Osteoblast (primary cell): ENCODE results near the gene LIPC. TPM values are rescaled to one million over a fixed set of nuclear protein-coding genes. Genes with fewer than 3 reads are reported as not detected.

Experiments
- DNase-seq: peaks from one replicate; pipeline ENCODE4 v3.0.0; 2011; ENCODE audit warnings: low spot score, mixed read lengths; ENCODE audit not compliant: insufficient read length; ENCODE audit errors: missing footprints
- H2AFZ ChIP-seq: 2 replicates; pipeline ENCODE4 v1.6.0; 2011; ENCODE audit warnings: mild to moderate bottlenecking, low read length
- H3K27ac ChIP-seq: 2 replicates; pipeline ENCODE4 v1.5.1; 2011; ENCODE audit warnings: mild to moderate bottlenecking, low read depth, low read length, moderate library complexity
- H3K27me3 ChIP-seq: 2 replicates; pipeline ENCODE4 v1.6.0; 2012; ENCODE audit warnings: mild to moderate bottlenecking, control low read depth, inconsistent platforms, low read length, moderate library complexity; ENCODE audit not compliant: insufficient read depth
- H3K36me3 ChIP-seq: 2 replicates; pipeline ENCODE4 v1.5.1; 2011; ENCODE audit warnings: mild to moderate bottlenecking, low read length, control low read depth, moderate library complexity; ENCODE audit not compliant: insufficient read depth
- H3K4me1 ChIP-seq: 2 replicates; pipeline ENCODE4 v1.5.1; 2011; ENCODE audit warnings: mild to moderate bottlenecking, low read length, control low read depth, moderate library complexity; ENCODE audit not compliant: insufficient read depth
- H3K4me2 ChIP-seq: 2 replicates; pipeline ENCODE4 v1.6.0; 2011; ENCODE audit warnings: mild to moderate bottlenecking, low read length; ENCODE audit not compliant: insufficient read depth
- H3K4me3 ChIP-seq: fragments of 200-600 bp; sonication (generic); 3 replicates; pipeline ENCODE4 v1.5.1; 2012; ENCODE audit warnings: mild to moderate bottlenecking, low read length, inconsistent platforms; ENCODE audit not compliant: insufficient read depth
- H3K79me2 ChIP-seq: 2 replicates; pipeline ENCODE4 v1.6.0; 2012; ENCODE audit warnings: mild to moderate bottlenecking, low read length, control low read depth, inconsistent platforms; ENCODE audit not compliant: insufficient read depth
- H3K9me3 ChIP-seq: 2 replicates; pipeline ENCODE4 v1.5.1; 2011; ENCODE audit warnings: low read depth, low read length, control low read depth
- H4K20me1 ChIP-seq: 2 replicates; pipeline ENCODE4 v1.6.0; 2012; ENCODE audit warnings: mild to moderate bottlenecking, low read length, control low read depth; ENCODE audit not compliant: insufficient read depth
- total RNA-seq: library from RNA; depleted of rRNA; stranded (reverse); fragments of >200 nt; gene quantifications from 2 replicates; pipeline ENCODE4 v1.2.3, GENCODE V29; 2012
- TF ChIP-seq, protein P1 (sequence below): IDR thresholded peaks from 2 replicates; pipeline ENCODE4 v1.5.1; 2011; ENCODE audit warnings: mild to moderate bottlenecking, low read depth, low read length, moderate library complexity; ENCODE audit errors: extremely low read depth

LIPC gene
- total RNA-seq, 1 donor, result 1.1 TPM

DNA sequence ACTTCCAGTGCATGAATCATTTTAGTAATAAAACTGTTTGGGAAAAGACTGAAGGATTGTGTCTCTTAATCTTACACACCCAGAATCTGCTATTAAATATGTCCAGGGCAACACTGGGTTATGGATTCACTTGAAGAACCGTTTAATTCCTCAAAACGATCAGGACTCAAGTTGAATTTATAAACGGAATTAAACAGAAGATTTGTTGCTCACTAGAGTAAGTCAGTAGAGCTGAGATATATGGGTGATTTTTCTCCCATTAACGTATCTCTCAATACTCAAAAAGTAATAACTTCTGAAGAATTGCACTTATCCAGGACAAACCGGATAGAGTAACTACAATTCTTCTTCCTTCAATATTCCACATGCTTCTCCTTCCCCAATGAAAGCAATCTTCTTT, 41.1 kb upstream of the LIPC start:
- no peak overlapping the region for H2AFZ ChIP-seq
- H4K20me1 ChIP-seq, result no peaks in the 10 kb centered on the region
- no peak for DNase-seq
- H3K27ac ChIP-seq, result no peak overlapping the region
- H3K36me3 ChIP-seq, result no peaks in the 10 kb centered on the region
- no peak overlapping the region for H3K4me3 ChIP-seq
- no peaks in the 10 kb centered on the region for H3K9me3 ChIP-seq
- no peaks in the 10 kb centered on the region for H3K79me2 ChIP-seq
- no peaks in the 10 kb centered on the region for H3K27me3 ChIP-seq
- peaks cover 28% of the 10 kb centered on the region for H3K4me1 ChIP-seq
- TF ChIP-seq, protein P1, sequence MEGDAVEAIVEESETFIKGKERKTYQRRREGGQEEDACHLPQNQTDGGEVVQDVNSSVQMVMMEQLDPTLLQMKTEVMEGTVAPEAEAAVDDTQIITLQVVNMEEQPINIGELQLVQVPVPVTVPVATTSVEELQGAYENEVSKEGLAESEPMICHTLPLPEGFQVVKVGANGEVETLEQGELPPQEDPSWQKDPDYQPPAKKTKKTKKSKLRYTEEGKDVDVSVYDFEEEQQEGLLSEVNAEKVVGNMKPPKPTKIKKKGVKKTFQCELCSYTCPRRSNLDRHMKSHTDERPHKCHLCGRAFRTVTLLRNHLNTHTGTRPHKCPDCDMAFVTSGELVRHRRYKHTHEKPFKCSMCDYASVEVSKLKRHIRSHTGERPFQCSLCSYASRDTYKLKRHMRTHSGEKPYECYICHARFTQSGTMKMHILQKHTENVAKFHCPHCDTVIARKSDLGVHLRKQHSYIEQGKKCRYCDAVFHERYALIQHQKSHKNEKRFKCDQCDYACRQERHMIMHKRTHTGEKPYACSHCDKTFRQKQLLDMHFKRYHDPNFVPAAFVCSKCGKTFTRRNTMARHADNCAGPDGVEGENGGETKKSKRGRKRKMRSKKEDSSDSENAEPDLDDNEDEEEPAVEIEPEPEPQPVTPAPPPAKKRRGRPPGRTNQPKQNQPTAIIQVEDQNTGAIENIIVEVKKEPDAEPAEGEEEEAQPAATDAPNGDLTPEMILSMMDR, result no peak
- H3K4me2 ChIP-seq, result no peak overlapping the region

DNA sequence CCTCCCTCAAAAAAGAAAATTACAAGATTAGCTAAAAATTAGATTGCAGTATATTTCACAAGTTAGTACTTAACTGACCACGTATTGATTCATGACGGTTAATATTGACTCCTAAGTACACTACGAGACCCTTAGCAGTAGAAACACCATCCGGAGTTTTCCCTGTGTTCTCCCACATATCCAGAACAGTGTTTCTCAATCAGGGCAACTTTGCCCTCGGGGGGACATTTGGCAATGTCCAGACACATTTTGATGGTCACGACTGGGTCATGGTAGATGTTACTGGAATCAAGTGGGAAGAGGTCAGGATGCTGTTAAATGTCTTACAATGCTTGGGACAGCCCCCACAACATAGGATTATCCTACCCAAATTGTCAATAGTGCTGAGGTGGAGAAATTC, 40.7 kb upstream of the LIPC start:
- H3K4me2 ChIP-seq, result no peak overlapping the region
- peaks cover 32% of the 10 kb centered on the region for H3K4me1 ChIP-seq

DNA sequence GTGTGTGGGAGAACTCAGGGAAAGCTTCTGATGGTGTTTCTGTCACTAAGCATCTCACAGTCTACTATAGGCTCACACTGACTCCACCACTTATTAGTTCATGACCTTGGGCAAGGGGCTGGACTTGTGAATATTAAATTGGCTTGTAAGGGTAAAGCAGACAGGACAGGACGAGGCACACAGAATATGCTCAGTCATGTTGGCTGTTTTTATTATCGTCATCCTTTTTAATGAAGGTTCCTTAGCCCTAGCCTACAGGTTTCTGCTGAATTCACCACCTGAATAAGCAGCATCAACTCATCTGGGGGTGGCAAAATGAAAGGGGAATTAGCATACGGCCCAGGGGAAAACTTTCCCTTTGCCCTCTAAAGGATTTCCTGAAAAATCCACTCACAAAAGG, 39.6 kb upstream of the LIPC start:
- TF ChIP-seq, protein P1, result no peak
- H3K4me2 ChIP-seq, result no peak overlapping the region

More for the DNA sequence above, 40.7 kb upstream of the LIPC start:
- no peak for DNase-seq
- no peak overlapping the region for H2AFZ ChIP-seq
- no peaks in the 10 kb centered on the region for H3K9me3 ChIP-seq
- no peak overlapping the region for H3K4me3 ChIP-seq
- no peaks in the 10 kb centered on the region for H3K36me3 ChIP-seq
- H3K27ac ChIP-seq, result no peak overlapping the region
- TF ChIP-seq, protein P1, result no peak
- H3K27me3 ChIP-seq, result no peaks in the 10 kb centered on the region
- H3K79me2 ChIP-seq, result no peaks in the 10 kb centered on the region
- H4K20me1 ChIP-seq, result no peaks in the 10 kb centered on the region

DNA sequence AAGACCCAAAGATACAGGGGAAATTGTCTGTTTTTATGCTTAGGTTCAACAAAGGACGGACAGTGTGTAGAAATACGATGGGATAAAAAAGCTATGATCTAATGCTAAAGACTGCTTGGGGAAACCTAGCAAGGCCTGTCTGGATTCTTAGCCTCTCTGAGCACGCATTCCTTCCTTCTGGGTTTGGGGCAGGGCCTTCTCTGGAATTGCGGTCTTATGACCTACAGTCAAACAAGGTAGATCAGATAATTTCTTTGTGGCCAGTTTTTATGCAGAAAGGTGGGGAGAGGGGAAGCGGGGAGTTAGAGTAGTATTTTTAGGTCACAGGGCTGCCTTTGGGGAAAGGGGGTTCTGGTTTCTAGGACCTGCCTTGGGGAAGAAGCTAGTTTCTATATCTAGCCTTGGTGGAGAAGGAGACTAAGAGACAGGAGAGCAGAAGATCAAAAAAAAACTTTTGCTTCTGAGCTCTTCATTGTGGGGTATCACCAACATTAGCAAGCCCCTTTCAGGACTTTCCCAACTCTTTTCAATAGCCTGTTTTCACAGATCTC, 39.1 kb upstream of the LIPC start:
- TF ChIP-seq, protein P1, result no peak
- H3K9me3 ChIP-seq, result no peaks in the 10 kb centered on the region
- H3K36me3 ChIP-seq, result no peaks in the 10 kb centered on the region
- no peaks in the 10 kb centered on the region for H3K79me2 ChIP-seq
- H4K20me1 ChIP-seq, result no peaks in the 10 kb centered on the region
- H3K4me1 ChIP-seq, result peaks cover 31% of the 10 kb centered on the region
- DNase-seq, result no peak
- no peaks in the 10 kb centered on the region for H3K27me3 ChIP-seq
- H3K4me3 ChIP-seq, result no peak overlapping the region
- no peak overlapping the region for H3K4me2 ChIP-seq
- H3K27ac ChIP-seq, result no peak overlapping the region
- H2AFZ ChIP-seq, result no peak overlapping the region

More for the DNA sequence above, 39.6 kb upstream of the LIPC start:
- Histone ChIP-seq H3K9me3 (no peaks in the 10 kb centered on the region), H3K4me1 (peaks cover 34% of the 10 kb centered on the region), H3K36me3 (no peaks in the 10 kb centered on the region), H3K27ac (no peak overlapping the region), H4K20me1 (no peaks in the 10 kb centered on the region), H3K79me2 (no peaks in the 10 kb centered on the region), H3K27me3 (no peaks in the 10 kb centered on the region), H3K4me3 (no peak overlapping the region), H2AFZ (no peak overlapping the region)
- no peak for DNase-seq
